DOHH2 (cell line): ENCODE data around the gene DENND1A.

ENCODE experiments used
- H3F3A ChIP-seq: fragments of 200-600 bp; sonication (generic), shearing (Covaris generic); 2 replicates; pipeline ENCODE4 v1.6.0; 2016; ENCODE audit warnings: antibody characterized with exemption, mild to moderate bottlenecking; ENCODE audit not compliant: control insufficient read depth, insufficient read depth
- H3K27ac ChIP-seq: fragments of 200-600 bp; sonication (generic); 2 replicates; pipeline ENCODE4 v1.5.1; 2014; ENCODE audit warnings: low read depth, mild to moderate bottlenecking, low read length, moderate library complexity
- H3K27me3 ChIP-seq: fragments of 200-600 bp; sonication (generic); 2 replicates; pipeline ENCODE4 v1.6.1; 2014; ENCODE audit warnings: mild to moderate bottlenecking, low read length, mixed read lengths; ENCODE audit not compliant: control insufficient read depth
- H3K36me3 ChIP-seq: fragments of 200-600 bp; sonication (generic); 2 replicates; pipeline ENCODE4 v1.6.1; 2014; ENCODE audit warnings: mild to moderate bottlenecking, low read length, moderate library complexity, mixed read lengths; ENCODE audit not compliant: control insufficient read depth
- H3K4me1 ChIP-seq: fragments of 200-600 bp; sonication (generic); 2 replicates; pipeline ENCODE4 v1.6.1; 2014; ENCODE audit warnings: mild to moderate bottlenecking, low read length, mixed read lengths; ENCODE audit not compliant: control insufficient read depth
- H3K4me2 ChIP-seq: fragments of 200-600 bp; sonication (generic); 2 replicates; pipeline ENCODE4 v1.6.0; 2014; ENCODE audit warnings: mild to moderate bottlenecking, low read length, moderate library complexity
- H3K4me3 ChIP-seq: fragments of 200-600 bp; sonication (generic); 2 replicates; pipeline ENCODE4 v1.5.1; 2014; ENCODE audit warnings: mild to moderate bottlenecking, low read length, mixed read lengths
- H3K79me2 ChIP-seq: fragments of 200-600 bp; sonication (generic); 2 replicates; pipeline ENCODE4 v1.6.1; 2014; ENCODE audit warnings: mild to moderate bottlenecking, low read length, mixed read lengths; ENCODE audit not compliant: control insufficient read depth
- H3K9me2 ChIP-seq: fragments of 200-600 bp; sonication (generic); replicated peaks from 2 replicates; pipeline ENCODE4 v1.6.1; 2014; ENCODE audit warnings: mild to moderate bottlenecking, low read length, mixed read lengths; ENCODE audit not compliant: control insufficient read depth
- H3K9me3 ChIP-seq: fragments of 200-600 bp; sonication (generic); 2 replicates; pipeline ENCODE4 v1.6.1; 2014; ENCODE audit warnings: antibody characterized with exemption, low read length, mixed read lengths; ENCODE audit not compliant: control insufficient read depth, insufficient read depth
- H4K20me1 ChIP-seq: fragments of 200-600 bp; sonication (generic); 2 replicates; pipeline ENCODE4 v1.6.0; 2014; ENCODE audit warnings: low read depth, mild to moderate bottlenecking, antibody characterized with exemption, low read length, moderate library complexity; ENCODE audit not compliant: control insufficient read depth, insufficient read depth
- EZH2phosphoT487 ChIP-seq: fragments of 200-600 bp; sonication (generic); IDR thresholded peaks from 2 replicates; pipeline ENCODE4 v1.6.1; 2017; ENCODE audit warnings: borderline replicate concordance, mild to moderate bottlenecking, antibody characterized with exemption, low read length, moderate library complexity, mixed read lengths
- TF ChIP-seq, protein P1 (sequence below): fragments of 200-600 bp; sonication (generic); IDR thresholded peaks from one replicate; pipeline ENCODE4 v1.5.1; 2014; ENCODE audit warnings: antibody characterized with exemption, mild to moderate bottlenecking, low read depth, low read length; ENCODE audit not compliant: poor library complexity, severe bottlenecking

The DENND1A gene

GRCh38 chr9:123419091-123419490, 510.8 kb downstream of the DENND1A start:
- no peak overlapping the region for H3K27ac ChIP-seq
- H3K4me3 ChIP-seq = no peak overlapping the region

GRCh38 chr9:123418506-123418905, 511.4 kb downstream of the DENND1A start:
- no peaks in the 10 kb centered on the region for H4K20me1 ChIP-seq
- no peaks in the 10 kb centered on the region for H3K9me2 ChIP-seq
- no peaks in the 10 kb centered on the region for H3K79me2 ChIP-seq
- H3K27ac ChIP-seq = no peak overlapping the region
- H3K9me3 ChIP-seq = no peaks in the 10 kb centered on the region
- no peaks in the 10 kb centered on the region for H3F3A ChIP-seq
- no peaks in the 10 kb centered on the region for H3K27me3 ChIP-seq
- H3K4me3 ChIP-seq = no peak overlapping the region
- H3K4me1 ChIP-seq = no peaks in the 10 kb centered on the region
- no peak overlapping the region for H3K4me2 ChIP-seq
- no peaks in the 10 kb centered on the region for H3K36me3 ChIP-seq
- TF ChIP-seq, protein P1, sequence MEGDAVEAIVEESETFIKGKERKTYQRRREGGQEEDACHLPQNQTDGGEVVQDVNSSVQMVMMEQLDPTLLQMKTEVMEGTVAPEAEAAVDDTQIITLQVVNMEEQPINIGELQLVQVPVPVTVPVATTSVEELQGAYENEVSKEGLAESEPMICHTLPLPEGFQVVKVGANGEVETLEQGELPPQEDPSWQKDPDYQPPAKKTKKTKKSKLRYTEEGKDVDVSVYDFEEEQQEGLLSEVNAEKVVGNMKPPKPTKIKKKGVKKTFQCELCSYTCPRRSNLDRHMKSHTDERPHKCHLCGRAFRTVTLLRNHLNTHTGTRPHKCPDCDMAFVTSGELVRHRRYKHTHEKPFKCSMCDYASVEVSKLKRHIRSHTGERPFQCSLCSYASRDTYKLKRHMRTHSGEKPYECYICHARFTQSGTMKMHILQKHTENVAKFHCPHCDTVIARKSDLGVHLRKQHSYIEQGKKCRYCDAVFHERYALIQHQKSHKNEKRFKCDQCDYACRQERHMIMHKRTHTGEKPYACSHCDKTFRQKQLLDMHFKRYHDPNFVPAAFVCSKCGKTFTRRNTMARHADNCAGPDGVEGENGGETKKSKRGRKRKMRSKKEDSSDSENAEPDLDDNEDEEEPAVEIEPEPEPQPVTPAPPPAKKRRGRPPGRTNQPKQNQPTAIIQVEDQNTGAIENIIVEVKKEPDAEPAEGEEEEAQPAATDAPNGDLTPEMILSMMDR = no peak
- no peak for TF ChIP-seq EZH2phosphoT487

More at GRCh38 chr9:123419091-123419490, 510.8 kb downstream of the DENND1A start:
- Histone ChIP-seq H3F3A (no peaks in the 10 kb centered on the region), H3K4me2 (no peak overlapping the region), H3K9me2 (no peaks in the 10 kb centered on the region), H3K9me3 (no peaks in the 10 kb centered on the region), H4K20me1 (no peaks in the 10 kb centered on the region), H3K36me3 (no peaks in the 10 kb centered on the region), H3K4me1 (no peaks in the 10 kb centered on the region), H3K27me3 (no peaks in the 10 kb centered on the region), H3K79me2 (no peaks in the 10 kb centered on the region)
- TF ChIP-seq, protein P1 = no peak
- no peak for TF ChIP-seq EZH2phosphoT487

DNA sequence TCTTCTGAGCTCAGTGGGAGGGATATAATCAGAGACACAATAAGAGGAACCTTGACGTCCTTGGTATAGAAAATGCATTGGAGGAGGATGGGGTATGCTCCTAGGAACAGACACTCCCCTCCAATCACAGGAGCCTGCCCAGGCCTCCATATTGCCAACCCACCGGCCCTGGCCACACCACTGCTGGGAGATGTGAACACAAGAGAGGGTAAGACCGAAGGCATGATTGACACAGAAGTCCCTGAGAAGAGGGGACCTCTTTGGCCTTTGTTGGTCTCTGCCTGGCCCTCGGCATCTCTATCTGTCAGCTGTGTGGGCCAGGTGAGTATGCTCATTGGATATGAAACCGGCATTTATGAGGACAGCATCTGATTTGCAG, 511.9 kb downstream of the DENND1A start:
- H3K4me3 ChIP-seq = no peak overlapping the region
- TF ChIP-seq, protein P1 = no peak
- TF ChIP-seq EZH2phosphoT487 = no peak
- H3K9me2 ChIP-seq = no peaks in the 10 kb centered on the region
- no peaks in the 10 kb centered on the region for H3K36me3 ChIP-seq
- no peaks in the 10 kb centered on the region for H3K79me2 ChIP-seq
- H3K4me2 ChIP-seq = no peak overlapping the region
- no peaks in the 10 kb centered on the region for H3F3A ChIP-seq
- H3K27ac ChIP-seq = no peak overlapping the region
- no peaks in the 10 kb centered on the region for H3K4me1 ChIP-seq
- H3K9me3 ChIP-seq = no peaks in the 10 kb centered on the region
- no peaks in the 10 kb centered on the region for H4K20me1 ChIP-seq
- H3K27me3 ChIP-seq = no peaks in the 10 kb centered on the region
